Measurements from ENCODE around the gene HLCS.
A peak's percentile ranks its signal among the peaks of the same experiment; 100 is the strongest.

HLCS gene

GRCh38 chr21:36776981-36777617 is 189.4 kb downstream of the HLCS start:
- no peak for DNase-seq (ENCODE audit: low read depth)

- no peak for DNase-seq (ENCODE audit: low read depth)
Observed at GRCh38 chr21:36773995-36774394, 192.5 kb downstream of the HLCS start.

- no peak for DNase-seq (ENCODE audit: low read depth)
Observed at GRCh38 chr21:36773117-36773516, 193.4 kb downstream of the HLCS start.

- no peak for DNase-seq (ENCODE audit: low read depth)
Observed at GRCh38 chr21:36769051-36769839, 197.2 kb downstream of the HLCS start.

- no peak for DNase-seq (ENCODE audit: low read depth)
Observed at GRCh38 chr21:36768496-36768895, 198.0 kb downstream of the HLCS start.

GRCh38 chr21:36767096-36767495 is 199.4 kb downstream of the HLCS start:
- no peak for DNase-seq (ENCODE audit: low read depth)

- DNase-seq (ENCODE audit: low read depth) = no peak
Observed at GRCh38 chr21:36766511-36766910, 200.0 kb downstream of the HLCS start.

- no peak for DNase-seq (ENCODE audit: low read depth)
Observed at GRCh38 chr21:36765229-36765628, 201.2 kb downstream of the HLCS start.

GRCh38 chr21:36763305-36763704 is 203.2 kb downstream of the HLCS start:
- DNase-seq (ENCODE audit: low read depth) = no peak

GRCh38 chr21:36762642-36763041 is 203.8 kb downstream of the HLCS start:
- DNase-seq (ENCODE audit: low read depth) = no peak

GRCh38 chr21:36761685-36762084 is 204.8 kb downstream of the HLCS start:
- no peak for DNase-seq (ENCODE audit: low read depth)

- DNase-seq (ENCODE audit: low read depth) = no peak
Observed at GRCh38 chr21:36759348-36760083, 207.0 kb downstream of the HLCS start.

GRCh38 chr21:36757196-36757595 is 209.3 kb downstream of the HLCS start:
- DNase-seq (ENCODE audit: low read depth) = no peak

GRCh38 chr21:36756527-36756926 is 209.9 kb downstream of the HLCS start:
- DNase-seq (ENCODE audit: low read depth) = no peak

- DNase-seq (ENCODE audit: low read depth) = no peak
Observed at GRCh38 chr21:36754241-36754898, 212.1 kb downstream of the HLCS start.

GRCh38 chr21:36753556-36753955 is 212.9 kb downstream of the HLCS start:
- no peak for DNase-seq (ENCODE audit: low read depth)

- no peak for DNase-seq (ENCODE audit: low read depth)
Observed at GRCh38 chr21:36751383-36751782, 215.1 kb downstream of the HLCS start.

- DNase-seq (ENCODE audit: low read depth) = no peak
Observed at GRCh38 chr21:36750576-36750959, 215.9 kb downstream of the HLCS start.

- no peak for DNase-seq (ENCODE audit: low read depth)
Observed at GRCh38 chr21:36749935-36750575, 216.4 kb downstream of the HLCS start.

GRCh38 chr21:36747815-36748383 is 218.6 kb downstream of the HLCS start:
- peak; percentile 9 for DNase-seq (ENCODE audit: low read depth)

- no peak for DNase-seq (ENCODE audit: low read depth)
Observed at GRCh38 chr21:36747041-36747814, 219.2 kb downstream of the HLCS start.
